ENCODE results near the gene PSMB11.
A peak's percentile ranks its signal among the peaks of the same experiment; 100 is the strongest.
"Not testable (repeated sequence)": the region's sequence is repeated elsewhere in the genome, so short reads cannot be mapped to it uniquely, and the experiment has no call there.

Gene PSMB11

GRCh38 chr14:23013749-23014054 is 28.3 kb upstream of the PSMB11 start:
- not testable (repeated sequence) for DNase-seq (ENCODE audit: low spot score)

- DNase-seq (ENCODE audit: low spot score) = no peak
Measured at GRCh38 chr14:23015618-23016017, 26.4 kb upstream of the PSMB11 start.

- no peak for DNase-seq (ENCODE audit: low spot score)
Measured at GRCh38 chr14:23017091-23017490, 24.9 kb upstream of the PSMB11 start.

GRCh38 chr14:23018107-23018506 is 23.9 kb upstream of the PSMB11 start:
- DNase-seq (ENCODE audit: low spot score) = no peak

- DNase-seq (ENCODE audit: low spot score) = no peak
Measured at GRCh38 chr14:23020143-23021128, 21.6 kb upstream of the PSMB11 start.

- DNase-seq (ENCODE audit: low spot score) = no peak
Measured at GRCh38 chr14:23021434-23021833, 20.6 kb upstream of the PSMB11 start.

GRCh38 chr14:23021889-23022442 is 20.0 kb upstream of the PSMB11 start:
- no peak for DNase-seq (ENCODE audit: low spot score)

- DNase-seq (ENCODE audit: low spot score) = no peak
Measured at GRCh38 chr14:23023022-23023794, 18.8 kb upstream of the PSMB11 start.

- DNase-seq (ENCODE audit: low spot score) = no peak
Measured at GRCh38 chr14:23023795-23024152, 18.2 kb upstream of the PSMB11 start.

GRCh38 chr14:23024612-23025075 is 17.4 kb upstream of the PSMB11 start:
- DNase-seq (ENCODE audit: low spot score) = no peak

- no peak for DNase-seq (ENCODE audit: low spot score)
Measured at GRCh38 chr14:23025151-23025814, 16.7 kb upstream of the PSMB11 start.

GRCh38 chr14:23028799-23029198 is 13.2 kb upstream of the PSMB11 start:
- peak; percentile 36 for DNase-seq (ENCODE audit: low spot score)

GRCh38 chr14:23030936-23031335 is 11.1 kb upstream of the PSMB11 start:
- DNase-seq (ENCODE audit: low spot score) = no peak

- DNase-seq (ENCODE audit: low spot score) = no peak
Measured at GRCh38 chr14:23033251-23033727, 8.7 kb upstream of the PSMB11 start.

GRCh38 chr14:23033801-23034497 is 8.1 kb upstream of the PSMB11 start:
- DNase-seq (ENCODE audit: low spot score) = no peak

GRCh38 chr14:23034498-23035302 is 7.3 kb upstream of the PSMB11 start, which contains the start of gene PSMB5:
Gene PSMB5, minus strand, starts transcription at chr14:23034900. Its CDS starts 19 bp downstream, at chr14:23034881.
- DNase-seq (ENCODE audit: low spot score) = peak; percentile 94

GRCh38 chr14:23035303-23036144 is 6.5 kb upstream of the PSMB11 start:
- no peak for DNase-seq (ENCODE audit: low spot score)

- no peak for DNase-seq (ENCODE audit: low spot score)
Measured at GRCh38 chr14:23040100-23040499, 1.9 kb upstream of the PSMB11 start.

- DNase-seq (ENCODE audit: low spot score) = no peak
Measured at GRCh38 chr14:23041729-23042128, 283 bp upstream of the PSMB11 start.

- DNase-seq (ENCODE audit: low spot score) = no peak
Measured at GRCh38 chr14:23043145-23043544, 1.1 kb downstream of the PSMB11 start.
